AG04450 (cell line): ENCODE data around the gene NEURL1B. TPM values are rescaled to one million over a fixed set of nuclear protein-coding genes. Genes with fewer than 3 reads are reported as not detected.

Experiments
- CTCF ChIA-PET: fragments of 300-600, 350-600 bp; formaldehyde crosslinking; extraction: SDS; loops from one replicate; lab custom pipeline; 2022; ENCODE audit warnings: antibody characterized with exemption, inconsistent platforms; lab: Charles Lee
- POLR2A ChIA-PET: fragments of 350-600 bp; formaldehyde crosslinking; extraction: SDS; loops from one replicate; lab custom pipeline; 2021; ENCODE audit warnings: antibody characterized with exemption, inconsistent platforms; lab: Yijun Ruan, JAX
- DNase-seq: peaks from one replicate; pipeline ENCODE4 v3.0.0-alpha.2; 2011; ENCODE audit warnings: low read depth, low spot score
- H3K27ac ChIP-seq: one replicate; pipeline ENCODE4 v1.5.1; 2012; ENCODE audit warnings: low read depth, low read length, control low read depth
- H3K27me3 ChIP-seq: one replicate; pipeline ENCODE4 v1.6.0; 2012; ENCODE audit warnings: low read length; ENCODE audit not compliant: control insufficient read depth, insufficient read depth
- H3K4me3 ChIP-seq: 2 replicates; pipeline ENCODE4 v1.5.1; 2011; ENCODE audit warnings: mild to moderate bottlenecking, low read depth, low read length, control low read depth
- H3K9me3 ChIP-seq: 2 replicates; pipeline ENCODE4 v1.5.1; 2012; ENCODE audit warnings: low read length; ENCODE audit not compliant: control insufficient read depth, insufficient read depth
- polyA plus RNA-seq: library from polyadenylated mRNA; depleted of rRNA; stranded (reverse); fragments of >200 nt; gene quantifications from 2 replicates; pipeline ENCODE4 v1.2.3, GENCODE V29; 2011
- TF ChIP-seq, protein P1 (sequence below): IDR thresholded peaks from 2 replicates; pipeline ENCODE4 v1.5.1; 2011; ENCODE audit warnings: low read depth, low read length, control low read depth, inconsistent platforms

NEURL1B gene
- polyA plus RNA-seq, 1 experiment, result 1.8 TPM

GRCh38 chr5:172717481-172718195, 76.6 kb downstream of the NEURL1B start:
- no peak overlapping the region for H3K4me3 ChIP-seq
- no peaks in the 10 kb centered on the region for H3K9me3 ChIP-seq
- ChIA-PET POLR2A (interaction anchor here (0.9 to 1.6 kb wide), 3 partner anchors 49 to 214 kb away, joined by 3 to 14 read pairs (median 4); partner anchors contain the start of gene DUSP1), CTCF (interaction anchor here (0.6 to 2.6 kb wide), 37 partner anchors 9 to 374 kb away, joined by 3 to 80 read pairs (median 6); partner anchors contain the start of gene RPL26L1)
- TF ChIP-seq, protein P1, sequence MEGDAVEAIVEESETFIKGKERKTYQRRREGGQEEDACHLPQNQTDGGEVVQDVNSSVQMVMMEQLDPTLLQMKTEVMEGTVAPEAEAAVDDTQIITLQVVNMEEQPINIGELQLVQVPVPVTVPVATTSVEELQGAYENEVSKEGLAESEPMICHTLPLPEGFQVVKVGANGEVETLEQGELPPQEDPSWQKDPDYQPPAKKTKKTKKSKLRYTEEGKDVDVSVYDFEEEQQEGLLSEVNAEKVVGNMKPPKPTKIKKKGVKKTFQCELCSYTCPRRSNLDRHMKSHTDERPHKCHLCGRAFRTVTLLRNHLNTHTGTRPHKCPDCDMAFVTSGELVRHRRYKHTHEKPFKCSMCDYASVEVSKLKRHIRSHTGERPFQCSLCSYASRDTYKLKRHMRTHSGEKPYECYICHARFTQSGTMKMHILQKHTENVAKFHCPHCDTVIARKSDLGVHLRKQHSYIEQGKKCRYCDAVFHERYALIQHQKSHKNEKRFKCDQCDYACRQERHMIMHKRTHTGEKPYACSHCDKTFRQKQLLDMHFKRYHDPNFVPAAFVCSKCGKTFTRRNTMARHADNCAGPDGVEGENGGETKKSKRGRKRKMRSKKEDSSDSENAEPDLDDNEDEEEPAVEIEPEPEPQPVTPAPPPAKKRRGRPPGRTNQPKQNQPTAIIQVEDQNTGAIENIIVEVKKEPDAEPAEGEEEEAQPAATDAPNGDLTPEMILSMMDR, result no peak
- DNase-seq, result no peak
- H3K27me3 ChIP-seq, result no peaks in the 10 kb centered on the region
- no peak overlapping the region for H3K27ac ChIP-seq

GRCh38 chr5:172718527-172719114, 77.6 kb downstream of the NEURL1B start:
- H3K4me3 ChIP-seq, result no peak overlapping the region
- CTCF ChIA-PET, result no interaction called here
- H3K27ac ChIP-seq, result no peak overlapping the region
- POLR2A ChIA-PET, result no interaction called here
- TF ChIP-seq, protein P1, result no peak
- DNase-seq, result no peak
- H3K9me3 ChIP-seq, result no peaks in the 10 kb centered on the region
- no peaks in the 10 kb centered on the region for H3K27me3 ChIP-seq

- Histone ChIP-seq H3K4me3 (no peak overlapping the region), H3K9me3 (no peaks in the 10 kb centered on the region), H3K27me3 (peaks cover 2% of the 10 kb centered on the region), H3K27ac (no peak overlapping the region)
- ChIA-PET POLR2A (no interaction called here), CTCF (interaction anchor here (1.9 kb wide), 1 partner anchor 212 kb away, joined by 5 read pairs; no protein-coding TSS in a partner anchor)
- TF ChIP-seq, protein P1, result no peak
- DNase-seq, result no peak
Observed at GRCh38 chr5:172719211-172719610, 78.1 kb downstream of the NEURL1B start.

DNA sequence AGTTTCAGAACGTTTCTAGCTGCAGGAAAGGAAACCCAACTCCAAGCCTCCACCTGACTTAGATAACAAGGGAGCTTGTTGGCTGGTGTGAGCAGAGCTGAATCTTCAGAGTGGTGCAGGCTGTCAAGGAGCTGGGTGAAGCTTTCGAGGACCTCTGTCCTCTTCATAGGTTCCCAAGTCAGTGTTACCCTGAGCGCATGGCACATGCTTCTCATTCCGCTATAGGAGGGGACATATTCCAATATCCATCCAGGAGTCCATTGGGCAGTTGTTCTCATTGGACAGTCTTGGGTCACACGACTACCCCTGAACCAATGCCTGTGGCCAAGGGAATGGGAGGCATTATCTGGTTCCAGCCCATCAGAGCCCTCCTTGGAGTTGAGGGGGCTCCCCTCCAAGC, 79.6 kb downstream of the NEURL1B start:
- no peak overlapping the region for H3K4me3 ChIP-seq
- TF ChIP-seq, protein P1, result no peak
- no peak overlapping the region for H3K27ac ChIP-seq
- CTCF ChIA-PET, result interaction anchor here (1.5 to 1.9 kb wide), 2 partner anchors 20 to 211 kb away, joined by 3 to 5 read pairs; no protein-coding TSS in a partner anchor
- POLR2A ChIA-PET, result no interaction called here
- H3K9me3 ChIP-seq, result no peaks in the 10 kb centered on the region; the same call in 1 of the 2 replicates
- peaks cover 4% of the 10 kb centered on the region for H3K27me3 ChIP-seq
- DNase-seq, result no peak
